Activated CD8-positive, alpha-beta memory T cell treated with anti-CD3 and anti-CD28 coated beads for 1 hour (primary cell): ENCODE data around the gene TAS2R39.
"Not testable (repeated sequence)": the region's sequence is repeated elsewhere in the genome, so short reads cannot be mapped to it uniquely, and the experiment has no call there.

Experiments
- DNase-seq, 2 donors: peaks; one replicate each; pipeline ENCODE4 v3.0.0-alpha.2; 2020; ENCODE audit warnings: low read depth in 1 of 2; ENCODE audit errors: extremely low read depth in 1 of 2

TAS2R39 gene

DNA sequence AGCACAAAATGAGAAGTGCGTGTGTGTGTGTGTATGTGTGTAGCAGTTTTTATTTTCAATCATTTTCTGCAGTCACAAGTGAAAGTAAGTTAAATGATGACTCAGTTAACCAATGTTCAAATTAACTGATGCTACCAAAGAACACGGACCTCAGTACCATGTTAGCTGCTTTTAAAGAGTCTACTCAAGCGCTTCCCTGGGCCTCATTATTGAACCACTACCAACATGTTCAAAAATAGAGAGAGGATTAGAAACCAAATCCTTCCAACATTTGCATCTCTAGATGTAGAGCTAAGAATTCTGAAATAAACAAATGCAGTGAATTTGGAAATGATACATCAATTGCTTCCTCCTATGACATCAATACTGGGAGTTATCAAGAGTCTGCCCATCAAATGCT lies at the start of gene TAS2R39:
TSS of gene TAS2R39 (plus strand) at position 396 of the 400 bp plus-strand sequence. CDS start at position 396, 0 bp downstream.
- no peak for DNase-seq

DNA sequence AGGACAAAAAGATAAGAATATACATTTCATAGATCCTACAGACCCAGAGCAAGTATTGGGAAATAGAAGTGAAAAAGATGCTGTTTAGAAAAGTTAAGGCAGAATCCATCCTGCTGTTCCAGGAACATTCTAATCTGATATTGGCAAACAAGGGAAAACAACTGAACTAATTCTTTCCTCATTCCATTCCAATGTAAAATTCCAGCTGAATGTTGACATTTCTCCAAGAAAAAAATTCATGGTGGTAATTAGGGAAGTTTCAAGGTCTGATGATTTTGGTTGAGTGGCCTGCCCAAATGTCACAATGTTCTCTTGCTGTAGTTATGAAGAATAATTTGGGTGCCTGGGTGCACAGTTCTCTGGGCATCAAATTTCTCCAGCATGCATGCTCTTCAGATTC lies 36.1 kb upstream of the TAS2R39 start:
- DNase-seq: no peak

DNA sequence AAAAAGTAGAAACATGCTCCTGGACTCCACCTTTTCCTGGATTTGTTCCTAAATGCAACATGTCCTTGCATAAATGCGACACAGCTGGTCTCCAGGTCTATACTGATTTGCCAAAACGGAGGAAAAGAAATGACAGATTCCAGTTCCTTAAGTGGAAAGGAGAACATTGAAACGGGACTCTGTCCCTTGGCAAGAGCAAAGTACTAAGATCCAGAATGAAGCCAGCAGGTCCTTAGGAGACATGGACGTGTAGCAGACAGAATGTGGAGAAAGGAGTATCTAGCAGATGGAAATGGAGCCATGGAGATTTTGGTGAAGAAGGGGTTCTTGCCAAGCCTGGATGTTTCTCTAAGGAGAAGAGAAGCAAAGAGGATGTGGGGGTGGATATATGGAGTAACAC lies 35.2 kb upstream of the TAS2R39 start:
- no peak for DNase-seq

DNA sequence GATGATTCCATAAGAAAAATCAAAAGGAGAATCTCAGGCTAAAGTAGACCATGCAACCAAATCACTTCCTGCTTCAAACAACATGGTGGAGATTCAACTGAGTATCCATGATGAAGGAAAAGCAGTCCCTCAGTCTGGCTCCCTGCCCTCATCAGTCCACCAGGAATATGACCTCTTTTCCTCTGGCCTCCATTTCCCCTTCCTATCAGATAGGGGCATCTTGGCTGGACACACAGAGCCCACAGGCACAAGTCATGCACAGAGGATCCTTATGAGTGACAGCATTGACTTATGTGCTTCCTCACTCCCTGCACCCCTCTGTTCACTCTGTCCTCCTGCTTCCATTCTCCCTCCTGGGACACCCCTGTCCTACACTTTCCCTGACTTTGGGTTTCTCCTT lies 34.6 kb upstream of the TAS2R39 start:
- no peak for DNase-seq

DNA sequence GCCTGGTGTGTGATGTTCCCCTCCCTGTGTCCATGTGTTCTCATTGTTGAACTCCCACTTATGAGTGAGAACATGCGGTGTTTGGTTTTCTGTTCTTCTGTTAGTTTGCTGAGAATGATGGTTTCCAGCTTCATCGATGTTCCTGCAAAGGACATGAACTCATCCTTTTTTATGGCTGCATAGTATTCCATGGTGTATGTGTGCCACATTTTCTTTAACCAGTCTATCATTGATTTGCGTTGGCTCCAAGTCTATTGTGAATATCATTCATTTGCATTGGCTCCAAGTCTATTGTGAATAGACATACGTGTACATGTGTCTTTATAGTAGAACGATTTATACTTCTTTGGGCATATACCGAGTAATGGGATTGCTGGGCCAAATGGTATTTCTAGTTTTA lies 32.5 kb upstream of the TAS2R39 start:
- DNase-seq: not testable (repeated sequence)

DNA sequence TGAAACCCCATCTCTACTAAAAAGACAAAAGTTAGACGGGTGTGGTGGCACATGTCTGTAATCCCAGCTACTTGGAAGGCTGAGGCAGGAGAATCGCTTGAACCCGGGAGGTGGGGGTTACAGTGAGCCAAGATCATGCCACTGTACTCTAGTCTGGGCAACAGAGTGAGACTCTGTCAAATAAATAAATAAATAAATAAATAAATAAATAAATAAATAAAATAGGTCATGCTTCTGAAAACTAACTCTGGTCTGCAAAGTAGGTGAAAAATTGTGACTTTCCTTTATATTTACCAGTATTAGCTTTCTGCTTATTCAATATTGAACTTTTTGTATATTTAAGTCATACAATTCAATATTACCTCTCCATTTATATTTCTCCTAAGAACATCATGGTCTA lies 24.6 kb upstream of the TAS2R39 start:
- not testable (repeated sequence) for DNase-seq

DNA sequence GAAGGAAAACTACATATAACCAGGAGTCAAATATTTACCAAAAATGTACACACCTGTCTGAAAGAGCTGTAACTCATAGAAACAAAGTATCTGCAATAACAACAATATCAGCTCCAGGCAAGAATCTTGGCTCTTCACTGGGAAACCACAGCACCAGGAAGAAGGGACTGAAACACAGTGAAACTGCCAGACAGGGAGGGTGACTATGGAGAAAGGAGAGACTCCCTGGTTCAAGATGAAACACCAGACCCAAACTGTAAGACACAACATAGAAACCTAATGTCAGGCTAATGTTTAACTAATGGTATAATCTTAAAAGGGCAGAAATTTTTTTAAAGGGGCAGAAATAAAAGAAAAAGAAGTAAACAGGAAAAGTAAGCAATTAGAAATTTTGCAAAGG lies 11.5 kb upstream of the TAS2R39 start:
- no peak for DNase-seq

DNA sequence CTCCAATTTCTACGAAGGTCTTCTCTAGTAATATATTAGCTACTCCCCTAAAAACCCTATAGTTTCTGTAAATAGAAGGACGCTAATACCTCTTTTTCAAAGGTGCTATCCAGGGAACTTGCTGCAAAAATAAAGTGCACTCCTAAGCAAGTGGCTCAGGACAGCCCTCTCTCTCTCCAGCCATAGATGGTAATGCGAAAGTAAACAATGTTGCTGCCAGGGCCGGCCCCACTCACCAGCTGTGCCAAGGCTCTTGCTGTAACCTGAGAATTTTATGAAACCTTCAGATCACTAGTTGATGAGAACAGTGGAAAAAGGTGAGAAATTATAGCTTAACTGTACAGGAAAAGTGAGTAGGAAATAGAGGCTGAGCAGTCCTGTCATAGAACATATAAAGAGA lies 10.9 kb upstream of the TAS2R39 start:
- no peak for DNase-seq

DNA sequence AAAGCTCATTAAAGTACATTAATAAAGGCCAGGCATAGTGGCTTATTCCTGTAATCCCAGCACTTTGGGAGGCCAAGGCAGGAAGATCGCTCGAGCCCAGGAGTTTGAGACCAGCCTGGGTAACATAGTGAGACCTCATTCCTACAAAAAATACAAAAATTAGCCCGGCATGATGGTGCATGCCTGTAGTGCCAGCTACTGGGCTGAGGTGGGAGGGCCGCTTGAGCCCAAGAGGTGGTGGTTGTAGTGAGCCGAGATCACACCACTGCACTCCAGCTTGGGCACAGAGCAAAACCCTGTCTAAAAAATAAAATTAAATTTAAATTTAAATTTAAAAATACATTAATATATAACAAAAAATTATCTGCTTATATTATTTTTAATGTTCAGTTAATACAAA lies 7.1 kb upstream of the TAS2R39 start:
- DNase-seq: no peak

DNA sequence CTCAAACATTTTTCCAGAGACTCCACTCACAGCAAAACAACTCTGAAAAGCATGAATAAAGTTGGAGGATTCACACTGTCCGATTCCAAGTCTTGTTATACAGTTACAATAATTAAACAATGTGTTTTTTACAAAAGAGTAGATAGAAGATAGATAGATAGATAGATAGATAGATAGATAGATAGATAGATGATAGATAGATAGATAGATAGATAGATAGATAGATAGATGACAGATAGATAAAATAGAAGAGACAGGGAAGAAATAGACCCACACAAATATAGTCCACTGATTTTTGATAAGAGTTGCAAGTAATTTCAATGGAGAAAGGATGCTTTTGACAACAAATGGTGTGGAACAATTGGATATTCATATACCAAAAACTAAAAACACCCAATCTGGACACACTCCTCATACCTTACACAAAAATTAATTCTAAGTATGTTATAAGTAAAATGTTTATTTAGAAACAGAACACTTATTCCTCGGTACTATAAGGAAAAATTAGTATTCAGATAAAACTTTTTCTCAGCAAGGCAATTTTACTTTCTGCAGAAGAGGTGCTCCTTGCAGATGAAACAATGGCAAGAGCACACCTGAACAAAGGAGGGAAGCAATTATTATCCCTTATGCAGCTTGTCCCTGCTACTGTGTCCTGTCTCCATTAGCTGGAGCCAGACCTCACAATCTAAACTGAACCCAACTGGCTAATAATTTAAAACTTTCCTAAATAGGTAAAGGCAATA lies 5.7 kb upstream of the TAS2R39 start:
- DNase-seq: no peak

DNA sequence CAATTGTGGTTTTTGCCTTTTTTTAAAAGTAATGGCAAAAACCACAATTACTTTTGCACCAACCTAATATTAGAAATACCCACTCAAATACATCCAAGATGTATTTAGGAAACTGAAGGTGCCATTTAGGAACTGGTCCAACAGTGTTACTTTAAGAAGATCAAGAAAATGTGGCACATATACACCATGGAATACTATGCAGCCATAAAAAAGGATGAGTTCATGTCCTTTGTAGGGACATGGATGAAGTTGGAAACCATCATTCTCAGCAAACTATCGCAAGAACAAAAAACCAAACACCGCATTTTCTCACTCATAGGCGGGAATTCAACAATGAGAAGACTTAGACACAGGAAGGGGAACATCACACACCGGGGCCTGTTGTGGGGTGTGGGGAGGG lies 2.4 kb upstream of the TAS2R39 start:
- DNase-seq: not testable (repeated sequence)

DNA sequence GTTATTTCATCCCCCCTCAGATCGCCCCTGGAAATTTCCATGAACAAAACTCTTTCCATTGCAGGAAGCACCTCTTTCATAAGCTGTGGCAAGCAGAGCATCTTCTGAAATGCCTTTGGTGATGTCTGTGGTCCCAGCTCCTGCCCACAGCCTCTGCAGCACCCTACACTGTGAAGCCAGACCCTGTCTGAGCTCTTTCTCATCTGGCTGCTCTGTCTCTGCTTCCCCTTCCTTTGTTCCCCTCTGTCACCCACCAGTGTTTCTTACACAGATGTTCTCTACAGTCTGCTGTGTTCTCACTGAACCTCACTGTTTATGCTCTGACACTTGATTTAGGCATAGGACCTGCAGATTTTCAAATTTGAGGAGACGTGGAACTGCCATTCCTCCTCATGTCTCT lies 1.9 kb upstream of the TAS2R39 start:
- no peak for DNase-seq

DNA sequence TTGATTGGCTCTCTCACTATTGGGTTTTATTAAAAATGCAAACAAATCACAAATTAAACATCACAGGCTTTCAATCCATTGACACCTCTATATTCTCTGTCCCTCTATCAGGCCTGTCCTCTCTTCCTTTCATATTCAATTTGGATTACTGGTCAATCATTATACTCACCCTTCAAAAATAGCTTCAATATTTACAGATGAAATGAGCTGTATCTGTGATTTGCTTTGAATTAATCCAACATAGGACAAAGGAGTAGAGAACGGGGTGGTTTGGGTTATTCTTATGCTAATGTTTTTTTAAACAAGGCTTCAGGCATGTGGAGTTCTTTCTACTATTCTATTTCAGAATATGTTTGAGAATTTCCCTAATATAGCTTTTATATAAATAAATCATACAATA lies 2.3 kb downstream of the TAS2R39 start:
- DNase-seq: no peak

DNA sequence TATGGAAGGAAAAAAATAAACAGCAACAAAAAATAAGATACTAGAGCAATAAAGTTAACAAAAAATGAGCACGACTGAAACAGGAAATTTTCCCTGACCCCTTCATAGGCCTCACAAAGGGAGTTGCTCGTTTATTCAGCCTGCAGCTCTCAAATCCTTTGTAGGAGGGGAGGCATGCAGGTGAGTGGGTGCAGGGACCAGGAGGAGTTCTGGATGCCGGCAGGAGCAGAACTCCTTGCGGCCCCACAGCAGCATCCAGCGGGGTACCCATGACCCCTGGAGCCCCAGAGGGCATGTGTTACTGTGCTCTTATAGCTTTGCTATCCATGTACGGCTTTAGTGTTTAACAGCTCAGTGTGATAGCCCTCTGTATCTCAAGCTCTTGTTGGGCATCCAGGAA lies 5.8 kb downstream of the TAS2R39 start:
- DNase-seq: no peak

DNA sequence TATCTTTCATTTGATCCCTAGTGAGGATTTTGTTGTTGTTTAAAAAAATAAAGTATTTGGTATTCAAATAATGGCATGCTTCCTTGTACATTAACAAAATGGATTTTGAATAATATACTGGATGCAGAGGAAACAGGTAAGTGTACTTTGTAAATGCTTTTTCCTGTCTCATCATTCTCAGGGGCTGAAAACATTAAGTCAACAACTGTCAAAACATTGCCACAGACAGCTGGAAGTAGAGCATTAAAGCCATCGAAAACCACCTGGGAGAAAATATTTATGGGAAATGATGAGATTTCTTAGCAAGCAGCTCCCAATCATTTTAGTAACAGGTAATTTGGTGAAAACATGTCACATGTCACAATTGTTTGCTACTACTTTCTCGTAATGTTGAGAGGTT lies 10.7 kb downstream of the TAS2R39 start:
- DNase-seq: no peak

DNA sequence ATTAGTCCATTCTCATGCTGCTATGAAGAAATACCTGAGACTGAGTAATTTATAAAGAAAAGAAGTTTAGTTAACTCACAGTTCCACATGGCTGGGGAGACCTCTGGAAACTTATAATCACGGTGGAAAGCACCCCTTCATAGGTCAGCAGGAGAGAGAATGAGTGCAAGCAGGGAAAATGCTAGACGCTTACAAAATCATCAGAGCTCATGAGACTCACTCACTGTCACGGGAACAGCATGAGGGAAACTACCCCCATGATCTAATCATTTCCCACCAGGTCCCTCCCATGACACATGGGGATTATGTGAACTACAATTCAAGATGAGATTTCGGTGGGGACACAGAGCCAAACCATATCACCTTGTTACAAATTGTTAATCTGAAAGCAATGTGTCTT lies 15.8 kb downstream of the TAS2R39 start:
- no peak for DNase-seq

DNA sequence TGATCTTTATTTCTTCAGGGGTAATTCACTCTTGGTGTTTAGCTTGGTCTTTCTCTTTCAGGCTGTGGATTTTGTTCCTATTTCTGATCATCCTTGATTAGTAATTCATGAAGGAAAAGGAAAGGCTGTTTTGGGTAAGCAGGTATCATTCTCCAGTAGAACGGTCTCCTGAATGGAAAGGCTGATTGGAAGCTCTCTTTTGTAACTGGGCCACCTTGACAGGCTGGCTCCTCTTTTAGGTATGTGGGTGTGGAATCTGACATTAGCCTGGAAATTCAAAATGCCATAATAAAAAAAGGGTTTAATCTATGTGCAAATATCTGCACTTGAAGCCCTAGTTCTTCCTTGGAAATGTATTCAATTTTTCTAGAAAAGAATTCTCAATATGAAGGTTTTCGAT lies 18.9 kb downstream of the TAS2R39 start:
- no peak for DNase-seq

DNA sequence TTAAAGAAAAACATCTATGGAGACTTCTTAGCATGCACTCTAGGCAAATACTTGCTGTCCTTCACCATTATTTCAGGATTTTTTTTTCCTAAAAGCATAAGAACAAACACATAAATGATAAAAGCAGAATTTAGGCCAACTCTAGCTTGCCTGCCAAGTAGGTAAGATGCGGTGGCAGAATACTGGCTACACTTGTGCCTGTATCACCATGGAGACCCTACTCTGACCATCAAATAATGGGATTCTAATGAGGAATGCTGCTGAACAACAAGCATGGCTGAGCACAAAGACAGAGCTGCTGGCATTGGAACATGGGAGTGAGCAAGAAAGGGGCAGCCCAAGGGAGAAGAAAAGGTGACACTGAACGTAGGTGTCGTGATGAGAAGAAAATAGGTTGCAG lies 20.2 kb downstream of the TAS2R39 start:
- DNase-seq: no peak

DNA sequence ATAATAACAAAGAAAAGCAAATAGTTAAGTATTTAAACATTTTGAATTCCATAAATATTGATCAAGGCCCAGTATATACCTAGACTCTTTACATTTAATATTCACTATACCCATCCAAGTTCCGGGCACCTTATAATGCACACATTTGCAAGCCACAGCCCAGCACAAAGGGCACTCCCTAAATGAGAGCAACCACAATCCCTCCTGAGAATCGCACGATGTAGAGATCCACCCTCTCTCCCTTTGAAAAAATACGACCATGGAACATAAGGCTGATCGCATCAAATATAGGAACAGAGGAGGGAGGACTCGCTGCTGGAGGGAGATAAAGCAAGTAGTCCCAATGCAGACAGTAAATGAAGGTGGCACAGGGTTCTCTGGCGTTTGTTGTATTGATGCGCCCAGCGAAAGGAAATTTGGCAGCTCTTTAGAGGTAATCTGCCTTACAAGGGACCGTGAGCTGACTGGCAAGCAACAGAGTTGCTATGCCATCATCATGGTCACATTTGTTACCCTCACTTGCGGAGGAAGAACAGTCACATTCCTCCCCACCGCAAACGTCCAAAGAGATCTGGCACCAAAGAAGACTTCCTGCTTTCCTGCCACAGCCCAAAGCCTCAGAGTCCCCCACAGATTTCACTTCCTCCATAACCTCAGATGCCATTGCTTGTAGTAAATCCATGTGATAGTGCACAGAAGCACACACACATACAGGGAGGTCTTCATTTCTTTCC lies 22.5 kb downstream of the TAS2R39 start:
- no peak for DNase-seq

DNA sequence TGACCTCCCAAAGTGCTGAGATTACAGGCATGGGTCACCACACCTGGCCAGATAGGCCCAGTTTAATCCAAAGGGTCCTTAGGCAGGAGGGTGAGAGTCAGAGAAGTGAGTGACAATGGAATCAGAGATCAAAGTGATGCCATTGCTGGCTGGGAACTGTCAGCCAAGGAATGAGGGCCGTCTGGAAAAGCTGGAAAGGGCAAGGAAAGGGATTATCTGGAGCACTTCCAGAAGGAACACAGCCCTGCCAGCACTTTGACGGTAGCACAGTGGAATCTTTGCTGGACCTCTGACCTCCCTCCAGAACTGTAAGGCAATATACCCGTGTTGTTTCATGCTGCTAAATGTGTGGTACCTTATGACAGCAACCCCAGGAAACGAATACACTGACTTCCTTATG lies 27.3 kb downstream of the TAS2R39 start:
- DNase-seq: no peak

DNA sequence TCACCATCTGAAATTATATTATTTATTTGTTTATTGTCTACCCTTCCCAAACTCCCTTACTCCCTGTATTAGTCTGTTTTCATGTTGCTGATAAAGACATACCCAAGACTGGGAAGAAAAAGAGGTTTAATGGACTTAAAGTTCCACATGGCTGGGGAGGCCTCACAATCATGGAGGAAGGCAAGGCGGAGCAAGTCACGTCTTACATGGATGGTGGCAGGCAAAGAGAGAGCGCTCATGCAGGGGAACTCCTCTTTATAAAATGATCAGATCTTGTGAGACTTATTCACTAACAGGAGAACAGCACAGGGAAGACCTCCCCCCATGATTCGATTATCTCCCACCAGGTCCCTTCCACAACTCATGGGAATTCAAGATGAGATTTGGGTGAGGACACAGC lies 30.3 kb downstream of the TAS2R39 start:
- not testable (repeated sequence) for DNase-seq
